HEK293T (cell line): ENCODE data around the gene SLC9A6.

ENCODE experiments used
- ARNT ChIP-seq: fragments of 450-650 bp; IDR thresholded peaks from 2 replicates; pipeline ENCODE4 v1.6.1; 2017; ENCODE audit warnings: mild to moderate bottlenecking
- BHLHE40 ChIP-seq: fragments of 450-650 bp; IDR thresholded peaks from 2 replicates; pipeline ENCODE4 v1.6.1; 2016; ENCODE audit warnings: mild to moderate bottlenecking, moderate library complexity, borderline replicate concordance
- FOXA1 ChIP-seq: fragments of 450-650 bp; IDR thresholded peaks from 2 replicates; pipeline ENCODE4 v1.6.1; 2016; ENCODE audit warnings: mild to moderate bottlenecking
- FOXK2 ChIP-seq: fragments of 450-650 bp; IDR thresholded peaks from 2 replicates; pipeline ENCODE4 v1.6.1; 2016; ENCODE audit warnings: mild to moderate bottlenecking
- FOXM1 ChIP-seq: fragments of 450-650 bp; IDR thresholded peaks from 2 replicates; pipeline ENCODE4 v1.6.1; 2017; ENCODE audit warnings: mild to moderate bottlenecking, borderline replicate concordance
- HDGF ChIP-seq: fragments of 450-650 bp; IDR thresholded peaks from 2 replicates; pipeline ENCODE4 v1.6.1; 2017; ENCODE audit warnings: antibody characterized with exemption, borderline replicate concordance
- L3MBTL2 ChIP-seq: fragments of 450-650 bp; conservative IDR thresholded peaks from 2 replicates; pipeline ENCODE4 v1.6.1; 2016; ENCODE audit warnings: mild to moderate bottlenecking
- LEF1 ChIP-seq: fragments of 450-650 bp; IDR thresholded peaks from 2 replicates; pipeline ENCODE4 v1.6.1; 2017; ENCODE audit warnings: mild to moderate bottlenecking, borderline replicate concordance
- NFRKB ChIP-seq: fragments of 450-650 bp; IDR thresholded peaks from 2 replicates; pipeline ENCODE4 v1.6.1; 2016; ENCODE audit warnings: mild to moderate bottlenecking, moderate library complexity
- SP1 ChIP-seq: fragments of 450-650 bp; IDR thresholded peaks from 2 replicates; pipeline ENCODE4 v1.6.1; 2017
- SUZ12 ChIP-seq: fragments of 450-650 bp; IDR thresholded peaks from 2 replicates; pipeline ENCODE4 v1.6.1; 2016; ENCODE audit warnings: mild to moderate bottlenecking
- TARDBP ChIP-seq: fragments of 450-650 bp; IDR thresholded peaks from 2 replicates; pipeline ENCODE4 v1.6.1; 2016

DNA sequence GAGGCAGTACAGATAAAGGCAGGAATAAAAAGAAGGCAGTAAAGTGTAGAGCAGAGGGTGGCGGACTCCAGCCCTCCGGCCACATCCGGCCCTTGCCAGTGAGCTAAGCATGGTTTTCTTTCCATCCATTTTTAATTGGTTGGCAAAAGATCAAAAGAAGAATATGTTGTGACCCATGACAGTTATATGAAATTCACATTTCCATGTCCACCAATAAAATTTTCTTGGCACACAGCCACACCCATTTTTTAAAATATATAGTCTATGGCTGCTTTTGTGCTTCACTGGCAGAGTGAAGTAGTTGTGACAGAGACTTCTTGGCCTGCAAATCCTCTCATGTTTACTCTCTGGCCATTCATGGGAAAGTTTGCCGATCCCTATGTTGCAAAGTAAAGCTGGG lies 29.8 kb downstream of the SLC9A6 start:
- TF ChIP-seq SP1 (no peak), FOXM1 (no peak), ARNT (no peak), HDGF (no peak), SUZ12 (no peak), FOXA1 (no peak), LEF1 (no peak), L3MBTL2 (no peak), TARDBP (no peak), BHLHE40 (no peak), FOXK2 (no peak), NFRKB (no peak)
